ENCODE measurements around the gene CASP14.
A peak's percentile ranks its signal among the peaks of the same experiment; 100 is the strongest.

CASP14 gene

DNA sequence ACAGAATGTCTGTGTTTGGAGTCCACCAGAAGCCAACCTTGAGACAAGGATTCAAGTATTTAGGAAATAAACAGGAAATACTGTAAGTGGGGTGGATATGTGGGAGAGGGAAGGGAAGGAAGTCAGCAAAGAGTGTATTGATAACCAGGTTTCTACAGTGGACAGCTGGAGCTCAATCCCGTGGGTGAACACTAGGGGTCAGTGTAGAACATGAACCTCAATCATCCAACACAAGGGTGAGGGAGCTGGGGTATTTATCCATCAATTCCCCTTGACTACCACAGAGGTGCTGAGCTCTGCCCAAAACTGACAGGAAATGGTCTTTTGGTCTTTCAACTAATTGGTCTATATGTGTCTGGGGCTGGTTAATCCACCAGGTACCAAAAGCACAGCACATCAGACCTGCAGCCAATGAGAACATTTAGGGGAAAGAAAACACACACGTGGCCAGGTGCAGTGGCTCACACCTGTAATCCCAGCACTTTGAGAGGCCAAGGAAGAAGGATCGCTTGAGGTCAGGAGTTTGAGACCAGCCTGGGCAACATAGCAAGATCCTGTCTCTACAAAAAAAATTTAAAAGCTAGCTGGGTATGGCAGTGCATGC lies 52.3 kb downstream of the CASP14 start:
- DNase-seq (ENCODE audit: low read depth) = no peak
- TF ChIP-seq, protein P1, sequence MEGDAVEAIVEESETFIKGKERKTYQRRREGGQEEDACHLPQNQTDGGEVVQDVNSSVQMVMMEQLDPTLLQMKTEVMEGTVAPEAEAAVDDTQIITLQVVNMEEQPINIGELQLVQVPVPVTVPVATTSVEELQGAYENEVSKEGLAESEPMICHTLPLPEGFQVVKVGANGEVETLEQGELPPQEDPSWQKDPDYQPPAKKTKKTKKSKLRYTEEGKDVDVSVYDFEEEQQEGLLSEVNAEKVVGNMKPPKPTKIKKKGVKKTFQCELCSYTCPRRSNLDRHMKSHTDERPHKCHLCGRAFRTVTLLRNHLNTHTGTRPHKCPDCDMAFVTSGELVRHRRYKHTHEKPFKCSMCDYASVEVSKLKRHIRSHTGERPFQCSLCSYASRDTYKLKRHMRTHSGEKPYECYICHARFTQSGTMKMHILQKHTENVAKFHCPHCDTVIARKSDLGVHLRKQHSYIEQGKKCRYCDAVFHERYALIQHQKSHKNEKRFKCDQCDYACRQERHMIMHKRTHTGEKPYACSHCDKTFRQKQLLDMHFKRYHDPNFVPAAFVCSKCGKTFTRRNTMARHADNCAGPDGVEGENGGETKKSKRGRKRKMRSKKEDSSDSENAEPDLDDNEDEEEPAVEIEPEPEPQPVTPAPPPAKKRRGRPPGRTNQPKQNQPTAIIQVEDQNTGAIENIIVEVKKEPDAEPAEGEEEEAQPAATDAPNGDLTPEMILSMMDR (IDR thresholded peaks at IDR 0.05; ENCODE audit: control insufficient read depth, insufficient read depth, low read depth, low read length, missing control alignments) = peak; percentile 76

DNA sequence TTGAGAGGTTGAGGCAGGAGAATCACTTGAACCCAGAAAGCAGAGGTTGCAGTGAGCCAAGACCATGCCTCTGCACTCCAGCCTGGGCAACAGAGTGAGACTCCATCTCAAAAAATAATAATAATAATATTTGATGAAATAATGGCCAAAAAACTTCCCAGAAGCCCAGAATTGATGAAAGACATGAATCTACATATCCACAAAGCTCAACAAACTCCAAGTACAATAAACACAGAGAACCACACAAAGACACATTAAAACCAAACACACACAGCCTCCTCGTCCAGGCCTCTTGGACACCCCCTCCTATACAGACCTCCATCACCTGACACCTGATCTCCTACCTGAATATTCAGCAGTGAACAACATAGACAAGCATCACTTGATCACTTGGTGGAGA lies 54.7 kb downstream of the CASP14 start:
- DNase-seq (ENCODE audit: low read depth) = no peak
- H3K4me3 ChIP-seq (ENCODE audit: control insufficient read depth, low read depth, low read length) = no peak overlapping the region
- TF ChIP-seq, protein P1 (IDR thresholded peaks at IDR 0.05; ENCODE audit: control insufficient read depth, insufficient read depth, low read depth, low read length, missing control alignments) = no peak

More for the DNA sequence above, 52.3 kb downstream of the CASP14 start:
- no peak overlapping the region for H3K4me3 ChIP-seq (ENCODE audit: control insufficient read depth, low read depth, low read length)

DNA sequence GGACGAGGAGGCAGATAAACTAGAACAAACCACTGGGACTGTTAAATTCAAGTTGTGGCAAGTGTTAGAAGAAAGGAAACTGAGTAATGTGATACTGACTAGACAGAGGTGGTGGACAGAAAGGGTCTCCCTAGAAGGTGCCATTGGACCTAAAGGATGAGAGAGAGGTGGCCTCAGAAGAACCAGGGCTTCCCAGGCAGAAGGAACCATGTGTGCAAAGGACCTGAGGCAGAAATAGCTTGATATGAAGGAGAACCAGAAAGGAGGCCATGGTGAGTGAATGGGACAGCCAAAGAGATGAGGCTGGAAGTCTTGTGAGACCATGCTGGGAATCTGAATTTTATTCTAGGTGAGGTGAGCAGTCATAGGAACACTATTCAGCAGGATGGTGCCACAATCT lies 55.1 kb downstream of the CASP14 start:
- no peak overlapping the region for H3K4me3 ChIP-seq (ENCODE audit: control insufficient read depth, low read depth, low read length)
- TF ChIP-seq, protein P1 (IDR thresholded peaks at IDR 0.05; ENCODE audit: control insufficient read depth, insufficient read depth, low read depth, low read length, missing control alignments) = no peak
- no peak for DNase-seq (ENCODE audit: low read depth)

DNA sequence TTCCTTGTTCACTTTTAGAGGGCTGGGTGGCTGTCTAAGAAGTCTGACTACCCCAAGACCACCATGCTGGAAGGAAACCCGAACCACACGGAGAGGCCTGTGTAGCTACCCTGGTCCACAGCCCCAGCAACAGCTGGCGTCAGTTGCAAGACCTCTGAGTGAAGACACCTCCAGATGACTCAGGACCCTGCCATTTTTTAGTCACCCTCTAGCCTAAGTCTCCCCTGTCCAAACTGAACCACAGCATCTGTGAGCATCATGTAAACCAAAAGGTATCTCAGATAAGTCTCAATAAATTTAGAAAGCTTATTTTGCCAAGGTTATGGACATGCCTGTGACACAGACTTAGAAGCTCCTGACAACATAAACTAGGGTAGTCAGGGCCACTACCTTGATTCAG lies 55.8 kb downstream of the CASP14 start:
- TF ChIP-seq, protein P1 (IDR thresholded peaks at IDR 0.05; ENCODE audit: control insufficient read depth, insufficient read depth, low read depth, low read length, missing control alignments) = no peak
- no peak for DNase-seq (ENCODE audit: low read depth)
- no peak overlapping the region for H3K4me3 ChIP-seq (ENCODE audit: control insufficient read depth, low read depth, low read length)

DNA sequence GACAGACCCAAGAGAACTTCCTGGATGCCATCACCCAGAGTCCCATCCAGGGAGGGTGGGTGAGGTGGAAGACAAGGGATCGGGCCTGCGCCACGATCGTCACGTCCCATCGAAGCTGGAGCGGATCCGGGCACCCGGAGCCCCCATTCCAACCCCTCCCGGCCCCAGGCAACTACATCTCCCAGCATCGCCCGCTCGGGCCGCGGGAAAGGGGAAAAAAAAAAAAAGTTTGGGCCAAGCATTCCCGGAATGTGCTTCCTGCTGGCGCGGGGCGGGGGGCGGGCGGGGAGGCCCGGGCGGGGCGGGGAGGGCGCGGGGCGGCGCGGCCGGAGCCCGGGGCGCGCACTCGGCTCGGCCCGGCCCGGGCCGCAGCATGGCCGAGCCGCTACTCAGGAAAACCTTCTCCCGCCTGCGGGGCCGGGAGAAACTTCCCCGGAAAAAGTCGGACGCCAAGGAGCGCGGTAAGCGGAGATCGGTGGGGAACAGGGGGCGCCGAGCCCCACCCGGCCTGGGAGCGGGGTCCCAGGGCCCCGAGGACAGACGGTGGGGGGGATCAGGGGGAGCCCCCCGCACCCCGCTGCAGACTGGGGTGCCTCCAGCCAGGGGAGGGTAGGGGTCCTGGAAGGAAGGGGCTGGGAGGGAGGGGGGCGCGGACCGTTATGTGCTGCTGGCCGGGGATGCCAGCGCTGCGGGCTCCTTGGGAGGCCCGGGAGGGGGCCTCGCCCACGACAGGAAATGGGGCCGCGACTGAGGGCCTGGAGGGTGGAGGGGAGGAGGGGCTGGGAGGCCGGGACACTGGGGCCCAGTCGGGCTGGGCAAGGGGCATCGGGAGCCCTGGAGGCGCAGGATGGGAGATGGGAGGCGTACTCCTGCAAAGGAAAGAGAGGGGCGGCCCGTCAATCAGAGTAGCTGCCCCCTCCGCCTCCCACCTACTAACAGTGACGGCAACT lies 58.1 kb downstream of the CASP14 start, which contains the start of gene SYDE1:
SYDE1 (plus strand) TSS at position 341 of the 950 bp plus-strand sequence; CDS start at position 374, 33 bp downstream.
- no peak for DNase-seq (ENCODE audit: low read depth)
- TF ChIP-seq, protein P1 (IDR thresholded peaks at IDR 0.05; ENCODE audit: control insufficient read depth, insufficient read depth, low read depth, low read length, missing control alignments) = no peak
- peak within 1 kb of the TSS; percentile 87 for H3K4me3 ChIP-seq (ENCODE audit: control insufficient read depth, low read depth, low read length)

Measured in AG09309 (cell line).